Measurements from ENCODE around the gene RAPGEF4.

RAPGEF4 gene

GRCh38 chr2:173058097-173058496 is 322.5 kb downstream of the RAPGEF4 start:
- in situ Hi-C loops (cut with MboI; ENCODE audit: low sequenced_read_pairs, unreplicated experiment) = no loop called here
- TF ChIP-seq CTCF (IDR thresholded peaks at IDR 0.05; ENCODE audit: borderline replicate concordance, control extremely low read depth, extremely low read depth, insufficient read depth, missing control alignments) = no peak
- no peak for DNase-seq (ENCODE audit: low spot score)

GRCh38 chr2:173058673-173059072 is 323.0 kb downstream of the RAPGEF4 start:
- no peak for DNase-seq (ENCODE audit: low spot score)
- no peak for TF ChIP-seq CTCF (IDR thresholded peaks at IDR 0.05; ENCODE audit: borderline replicate concordance, control extremely low read depth, extremely low read depth, insufficient read depth, missing control alignments)
- in situ Hi-C loops (cut with MboI; ENCODE audit: low sequenced_read_pairs, unreplicated experiment) = no loop called here

GRCh38 chr2:173059292-173059691 is 323.6 kb downstream of the RAPGEF4 start:
- no peak for DNase-seq (ENCODE audit: low spot score)
- in situ Hi-C loops (cut with MboI; ENCODE audit: low sequenced_read_pairs, unreplicated experiment) = no loop called here
- no peak for TF ChIP-seq CTCF (IDR thresholded peaks at IDR 0.05; ENCODE audit: borderline replicate concordance, control extremely low read depth, extremely low read depth, insufficient read depth, missing control alignments)

- TF ChIP-seq CTCF (IDR thresholded peaks at IDR 0.05; ENCODE audit: borderline replicate concordance, control extremely low read depth, extremely low read depth, insufficient read depth, missing control alignments) = no peak
- DNase-seq (ENCODE audit: low spot score) = no peak
- in situ Hi-C loops (cut with MboI; ENCODE audit: low sequenced_read_pairs, unreplicated experiment) = no loop called here
Observed at GRCh38 chr2:173059971-173060461, 324.4 kb downstream of the RAPGEF4 start.

GRCh38 chr2:173062801-173063200 is 327.2 kb downstream of the RAPGEF4 start:
- no peak for TF ChIP-seq CTCF (IDR thresholded peaks at IDR 0.05; ENCODE audit: borderline replicate concordance, control extremely low read depth, extremely low read depth, insufficient read depth, missing control alignments)
- no peak for DNase-seq (ENCODE audit: low spot score)
- in situ Hi-C loops (cut with MboI; ENCODE audit: low sequenced_read_pairs, unreplicated experiment) = no loop called here

- no peak for TF ChIP-seq CTCF (IDR thresholded peaks at IDR 0.05; ENCODE audit: borderline replicate concordance, control extremely low read depth, extremely low read depth, insufficient read depth, missing control alignments)
- no peak for DNase-seq (ENCODE audit: low spot score)
- in situ Hi-C loops (cut with MboI; ENCODE audit: low sequenced_read_pairs, unreplicated experiment) = no loop called here
Observed at GRCh38 chr2:173064151-173064805, 328.6 kb downstream of the RAPGEF4 start.
